GM12892 (cell line): ENCODE data around the gene GRAMD1B.

Experiments used
- POLR2A ChIP-seq: IDR thresholded peaks from 2 replicates; pipeline ENCODE4 v1.6.1; 2011; ENCODE audit warnings: low read depth, low read length, control low read depth
- TAF1 ChIP-seq: IDR thresholded peaks from 2 replicates; pipeline ENCODE4 v1.6.1; 2011; ENCODE audit warnings: low read depth, mild to moderate bottlenecking, control low read depth, low read length, borderline replicate concordance

DNA sequence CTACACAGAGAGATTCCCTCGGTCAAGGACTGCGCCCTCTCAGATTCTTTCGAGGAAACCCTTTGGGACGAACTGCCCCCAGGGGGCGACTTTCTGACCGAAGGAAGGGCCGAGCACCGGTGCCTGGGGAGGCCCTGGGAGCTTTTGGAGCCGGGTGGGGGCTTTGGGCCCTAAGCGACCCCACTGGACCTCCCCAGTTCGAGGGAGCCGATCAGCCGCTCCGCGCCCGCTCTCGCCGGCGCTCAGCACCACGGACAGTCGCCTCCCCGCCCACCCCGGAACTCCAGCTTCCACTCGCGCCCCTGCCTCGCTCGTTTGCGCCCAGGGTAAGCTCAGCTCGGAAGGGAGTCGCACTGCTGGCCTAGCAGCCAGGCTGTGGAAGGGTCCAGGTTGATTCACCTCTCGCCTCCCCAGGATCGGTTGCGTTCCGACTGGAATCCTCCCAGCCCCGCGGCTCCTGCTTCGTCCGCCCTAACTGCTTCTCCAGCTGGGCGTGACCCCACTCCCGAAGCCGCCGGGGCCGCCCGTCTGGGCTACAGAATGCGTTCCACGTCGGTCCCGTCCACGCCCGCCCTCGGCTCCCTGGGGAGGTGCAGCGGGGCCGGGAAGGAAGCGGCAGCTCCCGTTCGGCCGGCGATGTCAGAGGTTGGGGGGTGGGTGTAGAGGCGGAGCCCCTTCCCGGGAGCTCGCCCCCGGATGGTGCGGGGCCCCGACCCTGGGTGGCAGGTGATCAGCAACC lies 223.9 kb downstream of the GRAMD1B start:
- TF ChIP-seq POLR2A (no peak), TAF1 (no peak)
